ENCODE data around the gene PHACTR4. TPM values are rescaled to one million over a fixed set of nuclear protein-coding genes. Genes with fewer than 3 reads are reported as not detected.
"Not testable (repeated sequence)": the region's sequence is repeated elsewhere in the genome, so short reads cannot be mapped to it uniquely, and the experiment has no call there.

The PHACTR4 gene
- total and polyA plus RNA-seq, 2 donors (not counting 1 experiment from before 2014, with no cell fraction given) = 5.5 to 6.9 TPM

GRCh38 chr1:28378906-28379305 is 9.4 kb downstream of the PHACTR4 start:
- TF ChIP-seq EZH2 (IDR thresholded peaks at IDR 0.05; ENCODE audit: low read length, missing control alignments) = no peak
- no peak for TF ChIP-seq CTCF (conservative IDR thresholded peaks at IDR 0.05 in 1 of 2, IDR thresholded peaks at IDR 0.05 in 1 of 2; ENCODE audit: low read depth in 1 of 2, low read length in 2 of 2)
- Histone ChIP-seq H2AFZ (ENCODE audit: low read length) (no peak overlapping the region), H3K4me1 (ENCODE audit: control insufficient read depth, extremely low read depth, insufficient read depth, low read length) (no peaks in the 10 kb centered on the region), H3K79me2 (ENCODE audit: control insufficient read depth, insufficient read depth, low read length) (peaks cover 25% of the 10 kb centered on the region), H3K27me3 (ENCODE audit: control insufficient read depth, insufficient read depth, low read length) (no peaks in the 10 kb centered on the region), H3K9ac (ENCODE audit: insufficient read depth, low read length) (no peak overlapping the region), H3K9me3 (ENCODE audit: control insufficient read depth, insufficient read depth, low read depth, low read length) (no peaks in the 10 kb centered on the region), H3K4me2 (ENCODE audit: extremely low read depth, insufficient read depth, low read length) (no peak overlapping the region), H3K27ac (ENCODE audit: insufficient read depth, low read length) (no peak overlapping the region), H4K20me1 (ENCODE audit: control insufficient read depth, extremely low read depth, insufficient read depth, low read length) (no peaks in the 10 kb centered on the region), H3K36me3 (ENCODE audit: control insufficient read depth, insufficient read depth, low read length) (no peaks in the 10 kb centered on the region), H3K4me3 (replicated peaks in 1 of 4; ENCODE audit: control extremely low read depth in 1 of 4, insufficient read depth in 1 of 4, low read depth in 3 of 4, low read length in 4 of 4) (no peak overlapping the region)
- DNase-seq (ENCODE audit: low read depth in 2 of 2) = no peak

- Histone ChIP-seq H3K27ac (ENCODE audit: insufficient read depth, low read length) (no peak overlapping the region), H3K4me3 (replicated peaks in 1 of 4; ENCODE audit: control extremely low read depth in 1 of 4, insufficient read depth in 1 of 4, low read depth in 3 of 4, low read length in 4 of 4) (no peak overlapping the region), H3K27me3 (ENCODE audit: control insufficient read depth, insufficient read depth, low read length) (no peaks in the 10 kb centered on the region), H3K4me2 (ENCODE audit: extremely low read depth, insufficient read depth, low read length) (no peak overlapping the region), H3K4me1 (ENCODE audit: control insufficient read depth, extremely low read depth, insufficient read depth, low read length) (no peaks in the 10 kb centered on the region), H4K20me1 (ENCODE audit: control insufficient read depth, extremely low read depth, insufficient read depth, low read length) (no peaks in the 10 kb centered on the region), H3K9ac (ENCODE audit: insufficient read depth, low read length) (no peak overlapping the region), H3K79me2 (ENCODE audit: control insufficient read depth, insufficient read depth, low read length) (peaks cover 32% of the 10 kb centered on the region), H3K36me3 (ENCODE audit: control insufficient read depth, insufficient read depth, low read length) (no peaks in the 10 kb centered on the region), H2AFZ (ENCODE audit: low read length) (no peak overlapping the region), H3K9me3 (ENCODE audit: control insufficient read depth, insufficient read depth, low read depth, low read length) (no peaks in the 10 kb centered on the region)
- TF ChIP-seq EZH2 (IDR thresholded peaks at IDR 0.05; ENCODE audit: low read length, missing control alignments) = no peak
- no peak for TF ChIP-seq CTCF (conservative IDR thresholded peaks at IDR 0.05 in 1 of 2, IDR thresholded peaks at IDR 0.05 in 1 of 2; ENCODE audit: low read depth in 1 of 2, low read length in 2 of 2)
- no peak for DNase-seq (ENCODE audit: low read depth in 2 of 2)
These were observed 10.9 kb downstream of the PHACTR4 start for GRCh38 chr1:28380394-28380793.

GRCh38 chr1:28383785-28384184 is 14.2 kb downstream of the PHACTR4 start:
- H3K36me3 ChIP-seq (ENCODE audit: control insufficient read depth, insufficient read depth, low read length); H2AFZ ChIP-seq (ENCODE audit: low read length); H4K20me1 ChIP-seq (ENCODE audit: control insufficient read depth, extremely low read depth, insufficient read depth, low read length); H3K9me3 ChIP-seq (ENCODE audit: control insufficient read depth, insufficient read depth, low read depth, low read length); H3K4me2 ChIP-seq (ENCODE audit: extremely low read depth, insufficient read depth, low read length); H3K27me3 ChIP-seq (ENCODE audit: control insufficient read depth, insufficient read depth, low read length); H3K4me1 ChIP-seq (ENCODE audit: control insufficient read depth, extremely low read depth, insufficient read depth, low read length); H3K27ac ChIP-seq (ENCODE audit: insufficient read depth, low read length); DNase-seq (ENCODE audit: low read depth in 2 of 2); H3K4me3 ChIP-seq (replicated peaks in 1 of 4; ENCODE audit: control extremely low read depth in 1 of 4, insufficient read depth in 1 of 4, low read depth in 3 of 4, low read length in 4 of 4); H3K9ac ChIP-seq (ENCODE audit: insufficient read depth, low read length): not testable (repeated sequence)
- H3K79me2 ChIP-seq (ENCODE audit: control insufficient read depth, insufficient read depth, low read length) = peaks cover 31% of the 10 kb centered on the region

Data from fibroblast of lung (primary cell).